ENCODE results near the gene LDLRAD1.
"Not testable (repeated sequence)": the region's sequence is repeated elsewhere in the genome, so short reads cannot be mapped to it uniquely, and the experiment has no call there.

LDLRAD1 gene

GRCh38 chr1:54001591-54001990 is 16.4 kb downstream of the LDLRAD1 start:
- DNase-seq (ENCODE audit: extremely low read depth, low read depth): no peak
- TF ChIP-seq CTCF (IDR thresholded peaks at IDR 0.05; ENCODE audit: low read depth, low read length): no peak

GRCh38 chr1:53999920-54000319 is 18.1 kb downstream of the LDLRAD1 start:
- TF ChIP-seq CTCF (IDR thresholded peaks at IDR 0.05; ENCODE audit: low read depth, low read length): no peak

GRCh38 chr1:53998223-53998622 is 19.8 kb downstream of the LDLRAD1 start:
- no peak for TF ChIP-seq CTCF (IDR thresholded peaks at IDR 0.05; ENCODE audit: low read depth, low read length)
- DNase-seq (ENCODE audit: extremely low read depth, low read depth): no peak

More at GRCh38 chr1:53999920-54000319, 18.1 kb downstream of the LDLRAD1 start:
- DNase-seq (ENCODE audit: extremely low read depth, low read depth): no peak

GRCh38 chr1:53995683-53996082 is 22.3 kb downstream of the LDLRAD1 start:
- no peak for TF ChIP-seq CTCF (IDR thresholded peaks at IDR 0.05; ENCODE audit: low read depth, low read length)
- no peak for DNase-seq (ENCODE audit: extremely low read depth, low read depth)

GRCh38 chr1:53994516-53994915 is 23.5 kb downstream of the LDLRAD1 start:
- not testable (repeated sequence) for DNase-seq (ENCODE audit: extremely low read depth, low read depth)

- no peak; the same call in none of the 2 replicates for TF ChIP-seq CTCF (IDR thresholded peaks at IDR 0.05; ENCODE audit: low read depth, low read length)
- DNase-seq (ENCODE audit: extremely low read depth, low read depth): no peak
These were observed 25.7 kb downstream of the LDLRAD1 start for GRCh38 chr1:53992085-53992874.

- TF ChIP-seq CTCF (IDR thresholded peaks at IDR 0.05; ENCODE audit: low read depth, low read length): no peak
- DNase-seq (ENCODE audit: extremely low read depth, low read depth): no peak
These were observed 30.1 kb downstream of the LDLRAD1 start for GRCh38 chr1:53987880-53988279.

- no peak for TF ChIP-seq CTCF (IDR thresholded peaks at IDR 0.05; ENCODE audit: low read depth, low read length)
- no peak for DNase-seq (ENCODE audit: extremely low read depth, low read depth)
These were observed 31.5 kb downstream of the LDLRAD1 start for GRCh38 chr1:53986458-53986857.
